Activated CD4-positive, alpha-beta T cell treated with anti-CD3 and anti-CD28 coated beads, Interleukin-2, amount 50 U/mL, for 1 hour (primary cell): ENCODE measurements around the gene LSM10.

Experiments
- DNase-seq: peaks from one replicate; pipeline ENCODE4 v3.0.0-alpha.2; 2020

The LSM10 gene

DNA sequence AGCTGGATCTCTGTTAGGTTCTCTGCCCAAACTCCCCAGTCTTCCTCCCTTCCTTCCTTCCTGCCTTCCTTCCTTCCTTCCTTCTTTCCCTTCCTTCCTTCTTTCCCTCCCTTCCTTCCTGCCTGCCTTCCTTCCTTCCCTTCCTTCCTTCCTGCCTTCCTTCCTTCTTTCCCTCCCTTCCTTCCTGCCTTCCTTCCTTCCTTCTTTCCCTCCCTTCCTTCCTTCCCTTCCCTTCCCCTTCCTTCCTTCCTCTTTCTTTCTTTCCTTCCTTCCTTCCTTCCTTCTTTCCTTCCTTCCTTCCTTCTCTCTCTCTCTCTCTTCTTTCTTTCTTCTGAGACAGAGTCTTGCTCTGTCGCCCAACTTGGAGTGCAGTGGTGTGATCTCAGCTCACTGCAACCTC is 8.7 kb upstream of the LSM10 start:
- DNase-seq = no peak

DNA sequence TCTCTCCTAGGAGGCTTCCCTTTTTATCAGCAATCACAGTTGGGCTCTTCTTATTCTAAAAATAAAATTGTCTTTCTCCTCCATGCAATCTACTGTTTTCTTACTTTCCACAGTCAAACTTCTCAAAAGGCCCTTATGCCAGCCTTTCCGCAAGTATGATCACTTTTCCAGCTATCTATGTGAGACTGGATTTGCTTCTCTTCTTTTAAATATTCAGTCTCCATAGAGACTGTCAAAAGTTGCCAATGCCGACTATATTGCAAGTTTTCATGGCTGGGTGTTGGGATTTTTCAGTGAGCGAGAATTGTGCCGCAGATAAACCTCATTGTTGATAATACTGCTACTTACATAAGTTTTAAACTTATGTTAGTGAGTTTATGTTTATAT is 4.8 kb upstream of the LSM10 start:
- no peak for DNase-seq

DNA sequence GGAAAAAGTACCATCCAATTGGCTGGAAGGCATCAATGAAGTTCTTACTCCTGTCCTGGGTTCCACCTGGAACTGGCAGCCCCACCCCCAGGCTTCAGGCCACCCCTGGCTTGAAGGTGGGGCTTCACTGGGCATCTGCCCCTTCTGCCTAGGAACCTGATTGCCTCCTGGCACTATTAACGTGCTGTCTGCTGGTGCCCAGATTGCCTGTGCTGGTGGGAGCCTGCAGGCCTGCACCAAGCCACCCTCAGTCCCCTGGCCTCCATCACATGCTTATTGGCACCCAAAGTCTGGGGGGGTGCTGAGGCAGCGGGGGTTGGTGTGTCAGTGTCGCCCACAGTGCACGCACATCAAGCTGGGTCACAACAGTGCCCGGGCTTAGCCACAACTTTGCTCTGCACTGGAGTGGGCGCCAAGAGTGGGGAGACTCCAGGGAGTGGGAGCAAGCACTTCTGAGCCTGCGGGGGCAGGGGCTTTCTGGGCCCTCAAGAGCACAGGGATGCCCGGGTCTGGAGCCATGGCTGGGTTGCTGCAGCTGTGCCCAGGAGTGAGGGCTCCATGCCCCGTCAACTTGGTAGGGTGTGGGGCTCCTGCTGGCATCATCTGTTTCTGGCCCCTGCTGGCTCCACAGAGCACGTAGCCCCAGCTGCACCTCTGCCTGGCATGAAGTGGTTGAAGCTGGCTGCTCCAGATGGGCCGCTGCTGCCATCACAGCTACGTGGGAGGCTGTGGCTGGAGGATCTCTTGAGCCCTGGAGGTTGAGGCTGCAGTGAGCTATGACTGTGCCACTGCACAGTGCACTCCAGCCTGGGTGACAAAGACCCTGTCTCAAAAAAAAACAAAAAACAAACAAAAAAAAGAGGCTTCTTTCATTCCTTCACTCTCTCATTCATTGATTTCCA is 4.1 kb upstream of the LSM10 start:
- DNase-seq = no peak

DNA sequence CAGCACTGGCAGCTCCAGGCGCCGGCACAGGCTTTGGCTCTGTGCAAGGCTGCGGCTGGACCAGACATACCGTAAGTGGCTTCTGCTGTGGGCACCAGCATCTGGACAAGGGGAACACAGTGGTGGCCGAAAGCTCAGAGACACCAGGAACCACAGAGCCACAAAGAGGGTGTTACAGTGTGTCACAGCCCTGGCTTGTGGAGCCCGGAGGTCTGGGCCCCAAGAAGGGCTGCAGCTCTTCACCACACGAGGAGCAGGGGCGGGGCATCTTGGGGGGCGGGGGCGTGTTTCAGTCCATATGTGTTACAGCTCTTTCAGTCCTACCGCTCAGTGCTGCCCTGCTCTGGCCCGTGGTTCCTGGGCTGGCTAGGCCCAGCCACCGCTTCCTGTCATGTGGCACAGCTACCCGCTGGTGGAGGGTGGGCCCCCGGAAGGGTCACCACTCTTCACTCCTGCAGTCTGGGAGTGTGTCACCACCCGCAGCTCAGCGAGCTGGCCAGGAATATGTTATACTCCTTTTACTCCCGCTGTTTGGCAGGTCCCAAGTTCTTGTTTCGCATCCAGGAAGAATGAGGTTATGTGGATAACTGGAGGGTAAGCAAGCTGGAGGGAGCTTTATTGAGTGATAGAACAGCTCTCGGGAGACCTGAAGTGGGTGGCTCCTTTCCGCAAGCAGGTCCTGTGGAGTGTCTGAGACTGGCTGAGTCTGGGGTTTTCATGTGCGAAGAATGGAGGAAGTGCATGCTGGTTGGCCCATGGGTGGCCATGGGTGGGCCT is 3.3 kb upstream of the LSM10 start:
- DNase-seq = no peak

DNA sequence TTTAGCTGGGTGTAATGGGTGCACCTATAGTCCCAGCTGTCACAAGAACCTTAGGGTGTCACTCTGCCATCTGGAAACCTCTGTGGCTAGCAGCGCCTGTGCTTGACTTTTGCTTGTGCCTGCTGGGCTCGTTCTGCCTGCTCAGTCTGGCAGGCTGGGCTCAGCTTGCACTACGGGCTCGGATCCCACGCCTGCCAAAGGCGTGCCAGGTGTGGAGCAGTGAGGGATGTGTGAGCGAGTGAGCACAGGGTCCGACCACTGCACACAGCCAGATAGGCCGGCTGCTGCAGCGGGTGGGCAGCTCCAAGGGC is 2.8 kb upstream of the LSM10 start:
- no peak for DNase-seq

DNA sequence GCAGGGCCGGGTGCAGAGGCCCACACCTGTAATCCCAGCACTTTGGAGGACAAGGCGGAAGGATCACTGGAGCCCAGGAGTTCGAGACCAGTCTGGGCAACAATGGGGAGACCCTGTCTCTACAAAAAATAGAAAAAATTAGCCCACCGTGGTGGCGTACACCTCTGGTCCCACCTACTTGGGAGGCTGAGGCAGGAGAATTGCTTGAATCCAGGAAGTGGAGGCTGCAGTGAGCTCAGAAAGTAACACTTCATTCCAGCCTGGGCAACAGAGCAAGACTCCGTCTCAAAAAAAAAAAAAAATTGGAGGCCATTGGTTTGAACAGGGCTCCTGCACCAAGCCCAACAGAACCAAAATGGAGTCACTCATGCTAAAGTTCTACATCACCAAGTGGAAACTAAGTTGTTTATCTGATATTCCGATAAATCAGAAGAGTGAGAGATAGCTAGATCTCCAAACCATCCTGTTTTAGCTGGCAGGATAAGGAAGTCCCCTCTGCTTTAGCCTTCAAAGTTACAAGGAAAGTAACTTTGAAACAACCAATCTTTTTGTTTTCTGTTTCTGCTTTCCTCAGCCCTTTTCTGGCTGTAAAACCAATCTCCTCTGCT is 766 bp upstream of the LSM10 start:
- no peak for DNase-seq

DNA sequence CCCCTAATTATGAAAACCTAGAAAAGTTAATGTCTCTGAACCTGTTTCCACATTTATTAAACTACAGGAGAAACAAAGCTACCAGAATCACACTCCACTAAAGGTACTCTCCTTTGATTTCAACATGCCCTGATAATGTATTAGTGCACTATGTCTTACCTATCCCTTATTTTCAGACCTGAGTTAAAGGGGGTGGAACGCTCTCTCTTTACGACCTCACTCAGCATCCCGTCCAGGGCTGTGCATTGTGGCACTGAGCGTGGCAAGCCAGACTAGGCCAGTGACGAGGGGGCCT is 678 bp downstream of the LSM10 start:
- DNase-seq = no peak

DNA sequence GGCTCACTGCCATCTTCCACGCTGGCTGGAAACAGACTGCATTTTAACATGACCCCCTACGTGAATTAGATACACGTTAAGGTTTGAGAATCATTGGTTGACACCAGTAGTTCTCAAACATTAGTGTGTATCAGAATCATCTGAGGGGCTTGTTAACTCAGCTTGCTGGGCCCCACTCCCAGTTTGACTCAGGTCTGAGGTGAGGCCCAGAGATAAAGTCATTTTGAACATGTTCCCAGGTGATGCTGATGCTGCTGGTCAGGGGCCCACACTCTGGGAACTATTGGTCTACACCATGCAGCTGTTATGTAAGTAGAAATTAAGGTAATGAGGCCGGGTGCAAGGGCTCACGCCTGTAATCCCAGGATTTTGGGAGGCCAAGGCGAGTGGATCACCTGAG is 1.3 kb downstream of the LSM10 start:
- no peak for DNase-seq

DNA sequence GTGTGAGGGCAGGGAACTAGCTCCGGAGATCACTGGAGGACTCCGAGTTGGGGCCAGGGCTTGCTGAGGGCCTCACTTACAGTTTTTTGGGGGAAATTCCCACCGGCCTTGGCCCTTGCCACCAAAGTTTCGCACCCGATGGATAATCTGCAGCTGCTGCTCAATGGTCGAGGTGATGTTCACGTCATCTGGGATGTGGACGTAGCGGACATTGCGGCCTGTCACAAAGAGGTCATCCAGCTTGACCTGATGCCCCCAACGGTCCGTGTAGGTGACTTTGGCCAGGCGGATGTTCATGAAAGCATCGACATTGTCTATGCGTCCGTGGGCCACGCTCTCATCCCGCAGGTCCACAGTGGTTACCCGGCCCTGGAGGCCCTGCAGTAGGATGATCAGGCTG is 4.0 kb downstream of the LSM10 start:
- DNase-seq = no peak

DNA sequence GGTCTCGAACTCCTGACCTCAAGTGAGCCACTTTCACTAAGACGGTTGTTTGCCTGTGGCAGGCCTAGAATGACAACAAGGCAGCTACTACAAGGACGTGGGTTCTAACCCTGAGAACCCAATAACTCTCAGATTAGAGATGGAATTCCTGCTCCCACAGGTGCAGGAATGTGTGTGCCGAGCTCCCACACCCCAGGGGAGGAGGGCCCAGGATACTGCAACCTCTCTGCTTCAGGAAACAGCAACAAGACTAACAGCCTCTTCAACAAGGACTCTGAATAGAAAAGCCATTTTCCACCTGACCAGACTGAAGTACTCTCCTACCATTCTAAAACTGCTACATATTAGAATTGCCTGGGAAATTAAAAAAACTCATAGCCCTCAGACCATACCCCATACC is 4.9 kb downstream of the LSM10 start:
- DNase-seq = no peak

DNA sequence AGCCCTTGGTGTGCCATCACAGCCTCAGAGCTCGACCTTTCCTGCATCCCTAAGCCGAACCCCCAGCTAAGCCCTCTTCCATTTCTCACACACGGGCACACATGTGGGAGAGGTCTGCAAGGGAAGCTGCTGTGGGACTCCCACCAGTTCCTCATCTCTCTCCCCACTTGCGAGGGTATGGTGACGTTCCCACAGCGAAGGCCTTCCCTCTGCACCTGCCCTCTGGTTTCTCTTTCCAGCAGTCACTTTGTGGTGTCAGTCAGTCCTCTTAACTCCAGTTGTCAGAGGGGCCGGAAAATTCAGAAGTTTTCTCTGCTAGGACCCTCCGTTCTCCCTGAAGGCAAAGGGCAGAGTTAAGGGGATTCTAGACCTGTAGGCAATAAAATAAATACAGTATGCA is 6.4 kb downstream of the LSM10 start:
- DNase-seq = no peak

DNA sequence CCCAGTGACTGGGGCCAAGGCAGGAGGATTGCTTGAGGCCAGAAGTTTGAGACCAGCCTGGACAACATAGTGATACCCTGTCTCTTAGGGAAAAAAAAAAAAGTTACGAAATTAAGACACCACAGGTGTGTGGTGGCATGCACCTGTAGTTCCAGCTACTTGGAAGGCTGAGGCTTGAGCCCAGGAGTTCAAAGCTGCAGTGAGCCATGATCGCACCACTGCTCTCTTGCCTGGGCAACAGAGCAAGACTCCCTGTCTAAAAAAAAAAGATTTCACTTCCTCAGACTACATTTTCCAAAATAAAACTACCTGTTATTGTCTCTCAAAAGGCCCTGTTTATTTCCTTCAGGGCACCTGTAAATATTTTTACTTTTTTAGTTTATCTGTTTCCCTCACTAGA is 7.3 kb downstream of the LSM10 start:
- DNase-seq = no peak

DNA sequence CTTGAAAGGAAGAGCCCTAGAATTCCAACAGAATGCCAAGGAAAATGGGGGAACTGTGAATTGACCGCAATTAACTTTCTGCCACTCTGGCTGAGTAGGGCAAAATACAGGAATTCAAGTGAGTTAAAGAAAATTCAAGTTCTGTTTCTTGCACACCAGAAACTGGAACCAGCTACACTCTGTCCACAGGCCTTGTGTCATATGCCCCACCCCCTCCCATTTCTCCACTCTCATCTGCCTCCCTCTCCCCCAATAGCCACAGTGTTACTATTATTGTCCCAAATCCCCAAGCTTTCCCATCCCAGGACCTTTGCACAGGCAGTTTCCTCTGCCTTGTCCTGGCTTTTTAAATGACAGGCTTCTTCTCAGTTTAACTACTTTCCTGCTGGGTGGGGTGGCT is 7.7 kb downstream of the LSM10 start:
- DNase-seq = no peak

DNA sequence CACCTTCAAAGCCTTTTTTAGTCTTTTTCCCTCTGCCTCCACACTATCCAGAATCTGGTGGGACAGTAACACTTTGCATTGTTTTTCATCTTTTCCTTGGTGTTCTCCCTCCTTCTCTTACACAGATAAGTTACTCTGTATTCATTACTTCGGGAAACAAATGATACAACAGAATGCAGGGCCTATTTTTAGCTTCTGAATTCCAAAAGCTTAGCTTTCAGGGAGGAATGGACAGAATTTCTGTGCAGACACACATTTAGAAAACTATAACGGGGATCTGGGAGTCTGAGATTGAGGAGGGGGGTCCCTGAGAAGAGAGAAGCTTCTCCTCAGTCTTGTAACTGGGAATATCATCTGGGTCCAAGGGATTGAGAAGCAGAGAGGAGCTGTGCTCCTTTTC is 8.4 kb downstream of the LSM10 start:
- DNase-seq = no peak

DNA sequence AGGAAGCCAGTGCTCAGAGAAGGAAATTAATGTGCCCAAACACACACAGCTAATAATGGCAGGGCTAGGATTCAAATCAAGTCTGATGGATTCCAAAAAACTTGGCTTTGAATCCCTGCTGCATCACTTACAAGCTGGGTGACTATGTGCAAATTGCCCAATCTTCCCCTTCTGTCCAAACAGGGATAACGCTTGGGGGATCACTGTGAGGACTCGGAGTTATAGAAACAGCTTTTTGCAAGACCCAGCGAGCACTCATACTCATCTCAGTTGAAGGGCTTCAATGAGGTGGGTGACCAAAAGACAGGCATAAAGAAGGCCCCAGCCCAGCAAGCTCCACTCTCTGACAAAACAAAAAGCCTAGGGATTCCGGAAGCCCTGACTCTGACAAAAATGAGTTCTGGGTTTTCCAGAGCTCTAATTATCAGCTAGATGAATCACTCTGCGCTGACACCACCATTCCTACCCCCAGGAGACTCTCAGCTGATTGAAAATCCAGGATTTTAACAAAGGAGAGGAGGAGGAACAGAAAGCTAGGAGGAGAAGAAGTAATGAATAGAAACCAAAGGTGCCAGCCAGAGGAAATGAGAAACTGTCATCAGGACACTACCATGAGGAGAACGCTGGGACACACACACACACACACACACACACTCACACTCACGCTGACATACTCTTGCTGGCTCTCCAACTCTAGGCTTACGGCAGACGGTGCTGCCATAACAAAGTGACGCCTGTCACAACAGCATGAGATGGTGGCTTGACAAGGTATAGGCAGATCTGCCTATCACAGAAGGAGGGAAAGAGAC is 10.4 kb downstream of the LSM10 start:
- DNase-seq = no peak

DNA sequence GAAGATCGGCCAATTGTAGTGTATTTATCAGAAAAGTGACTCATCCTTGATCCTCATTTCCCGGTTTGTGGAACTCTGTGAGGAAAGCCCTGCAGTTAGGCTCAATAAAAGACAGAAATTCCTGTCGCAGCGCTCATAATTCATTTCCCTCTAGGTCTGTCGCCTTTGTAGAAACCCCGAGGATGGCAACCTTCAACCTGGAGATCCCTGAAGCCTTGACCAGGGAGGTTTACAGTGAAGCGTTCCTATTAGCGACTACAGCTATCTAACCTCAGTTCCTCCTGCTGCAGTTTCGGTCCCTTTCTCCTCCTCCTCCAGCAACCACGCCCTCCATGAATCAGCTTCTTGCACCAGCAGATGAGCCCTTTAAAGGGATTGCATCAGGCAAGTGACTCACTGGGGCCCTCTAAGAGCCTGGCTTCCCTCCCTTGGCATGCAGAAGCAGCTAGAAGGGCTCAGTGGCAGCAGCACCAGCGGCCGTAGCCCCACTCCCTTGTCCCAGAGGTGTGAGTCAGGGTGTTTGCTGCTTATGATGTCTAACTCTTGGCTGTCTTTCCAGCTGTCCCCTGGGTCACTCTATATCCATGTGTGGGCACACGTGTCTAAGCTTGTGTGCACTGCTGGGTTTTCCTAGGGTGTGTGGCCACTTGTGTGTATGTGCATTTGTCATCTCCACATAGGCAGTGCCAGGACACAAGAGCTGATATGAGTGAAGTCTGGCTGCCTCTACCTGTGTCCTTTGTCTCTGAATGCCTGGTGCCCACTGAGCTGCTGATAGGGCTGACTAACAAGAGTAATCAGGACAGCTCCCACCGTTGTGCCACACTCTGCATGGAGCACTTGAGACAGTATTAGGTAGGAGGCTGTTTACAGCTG is 11.2 kb downstream of the LSM10 start:
- peak; percentile 77 for DNase-seq

DNA sequence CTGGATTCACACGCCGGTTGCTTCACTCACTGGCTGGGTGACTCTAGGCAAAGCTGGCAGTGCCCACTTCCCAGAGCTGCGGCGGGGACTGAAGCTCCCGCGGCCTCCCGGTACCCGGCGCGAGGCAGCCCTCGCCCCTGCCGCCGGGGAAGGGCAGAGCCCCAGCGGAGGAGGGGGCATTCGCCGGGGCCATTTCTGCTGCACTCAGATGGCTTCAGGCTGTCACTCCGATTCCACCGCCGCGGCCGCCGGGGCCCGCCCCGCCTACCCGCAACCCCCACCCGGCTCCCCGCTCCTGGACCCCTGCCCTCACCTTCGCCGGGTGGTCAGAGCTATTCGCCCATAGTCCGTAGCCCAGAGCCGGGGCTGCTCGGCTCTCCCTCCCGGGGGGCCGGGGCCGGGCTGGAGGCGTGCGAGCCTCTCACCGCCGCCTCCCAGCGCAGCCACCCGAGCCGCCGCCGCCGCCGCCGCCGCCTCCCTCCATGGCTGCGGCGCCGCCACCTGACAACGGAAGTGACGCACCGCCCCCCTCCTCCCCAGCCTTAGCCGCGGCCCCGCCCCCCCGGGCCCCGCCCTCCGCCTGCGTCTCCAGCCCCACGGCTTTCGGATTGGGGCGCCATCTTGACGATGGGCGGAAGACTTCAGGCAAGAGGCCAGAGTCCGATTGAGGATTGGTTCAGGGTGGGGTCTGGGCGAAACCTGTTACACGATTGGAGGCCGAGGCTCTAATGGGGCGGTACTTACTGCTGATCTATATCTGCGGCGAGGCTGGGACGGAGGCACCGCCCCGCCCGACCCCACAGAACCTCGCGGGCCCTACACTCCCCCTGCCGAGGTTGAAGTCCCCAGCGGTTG is 12.1 kb downstream of the LSM10 start, which contains the start of gene STK40:
Gene STK40, minus strand, starts transcription at position 515 of the 855 bp plus-strand sequence. CDS start 24,592 bp downstream, outside the sequence.
- DNase-seq = peak; percentile 97

DNA sequence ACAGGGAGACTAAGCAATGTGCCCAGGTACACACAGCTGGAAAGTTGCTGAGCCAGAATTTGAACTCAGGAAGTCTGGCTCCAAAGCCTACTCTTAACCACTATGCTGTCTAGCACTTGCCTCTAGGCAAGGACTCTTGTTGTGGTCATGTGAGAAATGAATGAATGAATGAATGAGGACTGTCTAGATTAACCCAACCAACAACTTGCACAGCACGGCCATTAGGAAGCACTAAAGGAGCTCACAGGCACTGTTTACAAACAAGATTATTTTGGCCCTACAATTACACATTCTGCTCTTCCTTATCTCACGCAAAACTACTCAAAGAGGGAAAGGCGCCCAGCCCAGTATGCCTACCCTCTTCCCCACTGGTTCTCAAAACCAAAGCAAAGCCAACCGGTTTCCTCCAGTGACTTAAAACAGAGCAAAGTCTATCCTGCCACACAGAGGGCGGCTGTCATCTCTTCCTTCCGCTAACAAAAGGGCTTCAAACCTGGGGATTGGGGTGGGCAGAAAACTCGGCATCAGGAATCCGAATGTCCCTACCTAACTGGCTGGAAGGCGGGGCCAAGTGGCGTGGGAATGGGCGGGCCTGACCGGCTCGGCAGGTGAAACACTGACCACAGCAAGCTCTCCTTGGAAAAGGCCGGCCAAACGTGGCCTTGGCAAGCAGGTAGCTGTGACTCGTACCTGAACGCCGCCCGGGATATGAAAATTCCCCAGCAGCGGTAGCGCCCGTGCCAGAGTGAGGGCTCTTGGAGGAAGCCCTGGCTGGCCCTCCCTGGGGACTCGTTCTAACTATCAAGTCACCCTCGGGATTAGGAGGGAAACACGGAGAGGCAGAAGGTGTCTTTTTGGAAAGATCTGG is 12.9 kb downstream of the LSM10 start:
- peak; percentile 18 for DNase-seq

DNA sequence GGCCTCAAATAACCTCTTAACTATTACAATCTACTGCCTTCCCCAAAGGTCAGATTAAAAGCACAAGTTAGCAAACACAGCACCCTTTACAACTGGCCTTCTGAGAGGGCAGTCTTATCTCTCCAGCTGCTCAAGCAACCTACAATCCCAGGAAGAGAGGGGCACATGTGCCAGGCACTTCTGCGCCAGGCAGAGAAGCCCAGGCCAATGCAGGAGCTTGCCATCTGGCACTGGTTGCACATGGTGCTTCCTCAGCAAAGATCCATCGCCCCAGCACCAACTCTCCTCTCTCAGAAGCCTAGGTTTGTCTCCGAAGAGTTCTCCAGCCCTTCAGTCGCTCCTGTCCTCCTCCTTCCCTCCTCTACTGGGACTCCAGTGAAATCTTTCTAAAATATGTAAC is 14.5 kb downstream of the LSM10 start:
- no peak for DNase-seq

DNA sequence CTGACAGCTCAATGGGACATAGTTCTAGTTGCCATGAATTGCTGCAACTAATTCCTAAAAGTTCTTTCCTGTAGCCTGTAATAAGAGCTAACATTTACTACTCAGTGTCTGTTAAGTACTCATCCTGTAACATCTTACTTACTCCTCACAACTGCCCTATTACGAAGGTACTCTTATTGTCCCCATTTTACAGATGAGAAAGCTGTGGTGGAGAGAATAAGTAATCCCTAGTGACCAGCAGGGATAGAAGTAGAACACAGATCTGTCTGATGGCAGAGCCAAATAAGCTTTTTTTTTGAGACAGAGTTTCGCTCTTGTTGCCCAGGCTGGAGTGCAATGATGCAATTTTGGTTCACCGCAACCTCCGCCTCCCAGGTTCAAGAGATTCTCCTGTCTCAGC is 15.0 kb downstream of the LSM10 start:
- DNase-seq = no peak
